Measurements from ENCODE around the gene ARTN. TPM values are rescaled to one million over a fixed set of nuclear protein-coding genes. Genes with fewer than 3 reads are reported as not detected.

The ARTN gene
- total RNA-seq, 1 donor from 2014 or later, result not detected

- Histone ChIP-seq H3K4me3 (no peak overlapping the region), H3K27me3 (no peaks in the 10 kb centered on the region), H3K36me3 (no peaks in the 10 kb centered on the region), H3K4me1 (peaks cover 6 to 7% of the 10 kb centered on the region in 2 donors), H3K9me3 (no peaks in the 10 kb centered on the region), H3K27ac (no peak overlapping the region)
- intact Hi-C loops (cut with DNase I), result no loop called here
- no peak for DNase-seq (ENCODE audit: low spot score in 2 of 2)
- TF ChIP-seq CTCF (IDR thresholded peaks at IDR 0.05), result no peak
These were observed 52.5 kb downstream of the ARTN start for GRCh38 chr1:43985984-43986595.

DNA sequence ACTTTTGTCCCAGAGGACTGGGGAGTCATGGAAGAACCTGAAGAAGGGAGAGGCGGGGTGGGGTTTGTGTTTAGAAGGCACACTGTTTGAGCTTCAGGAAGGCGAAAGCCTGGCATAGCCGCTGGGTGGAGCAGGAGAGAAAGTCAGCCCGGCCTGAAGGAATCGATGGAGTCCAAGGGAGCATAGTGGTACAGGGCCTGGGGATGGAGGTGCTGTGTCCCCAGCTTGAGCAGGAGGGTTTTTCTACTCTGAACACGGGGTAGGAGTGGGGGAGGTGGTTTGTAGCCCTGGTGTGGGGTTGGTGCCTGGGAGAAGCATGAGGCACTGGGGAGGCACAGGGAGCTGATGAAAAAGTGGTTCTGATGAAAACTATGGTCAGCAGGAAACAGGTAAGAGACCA lies 53.1 kb downstream of the ARTN start:
- intact Hi-C loops (cut with DNase I), result no loop called here
- TF ChIP-seq CTCF (IDR thresholded peaks at IDR 0.05), result no peak
- DNase-seq (ENCODE audit: low spot score in 2 of 2), result no peak
- H3K4me1 ChIP-seq, result peaks cover 6 to 8% of the 10 kb centered on the region in 2 donors
- H3K27me3 ChIP-seq, result no peaks in the 10 kb centered on the region
- no peaks in the 10 kb centered on the region for H3K36me3 ChIP-seq
- no peak overlapping the region for H3K4me3 ChIP-seq
- H3K9me3 ChIP-seq, result no peaks in the 10 kb centered on the region
- H3K27ac ChIP-seq, result no peak overlapping the region

Other genes with a start within 250 kb of the ARTN start
- gene ST3GAL3, start 226.3 kb upstream of the ARTN start, total RNA-seq, result 34.3 TPM
- 6.2 TPM for gene IPO13, start 13.1 kb downstream of the ARTN start, total RNA-seq
- gene DPH2, start 36.2 kb downstream of the ARTN start, total RNA-seq, result 69.3 TPM
- gene ATP6V0B, start 41.2 kb downstream of the ARTN start, total RNA-seq, result 115 TPM
- gene B4GALT2, start 45.4 kb downstream of the ARTN start, total RNA-seq, result 93.2 TPM
- gene CCDC24, start 57.8 kb downstream of the ARTN start, total RNA-seq, result 4.8 TPM
- 4.7 TPM for gene SLC6A9, start 97.7 kb downstream of the ARTN start, total RNA-seq
- gene KLF17, start 185.0 kb downstream of the ARTN start, total RNA-seq, result not detected
- not detected for gene KLF18, start 207.8 kb downstream of the ARTN start, total RNA-seq

Data from ascending aorta (tissue), 2 donors.